ENCODE data around the gene SCD5.

Gene SCD5

GRCh38 chr4:82744284-82744968 is 54.2 kb downstream of the SCD5 start:
- no peaks in the 10 kb centered on the region for H3K27me3 ChIP-seq
- H3K9me3 ChIP-seq = no peaks in the 10 kb centered on the region
- no peak for DNase-seq
- intact Hi-C loops (cut with DNase I; ENCODE audit: low total_unique reads) = no loop called here
- H3K27ac ChIP-seq = no peak overlapping the region
- no peak overlapping the region for H3K4me3 ChIP-seq
- H3K36me3 ChIP-seq = no peaks in the 10 kb centered on the region
- no peaks in the 10 kb centered on the region for H3K4me1 ChIP-seq
- TF ChIP-seq, protein P1, sequence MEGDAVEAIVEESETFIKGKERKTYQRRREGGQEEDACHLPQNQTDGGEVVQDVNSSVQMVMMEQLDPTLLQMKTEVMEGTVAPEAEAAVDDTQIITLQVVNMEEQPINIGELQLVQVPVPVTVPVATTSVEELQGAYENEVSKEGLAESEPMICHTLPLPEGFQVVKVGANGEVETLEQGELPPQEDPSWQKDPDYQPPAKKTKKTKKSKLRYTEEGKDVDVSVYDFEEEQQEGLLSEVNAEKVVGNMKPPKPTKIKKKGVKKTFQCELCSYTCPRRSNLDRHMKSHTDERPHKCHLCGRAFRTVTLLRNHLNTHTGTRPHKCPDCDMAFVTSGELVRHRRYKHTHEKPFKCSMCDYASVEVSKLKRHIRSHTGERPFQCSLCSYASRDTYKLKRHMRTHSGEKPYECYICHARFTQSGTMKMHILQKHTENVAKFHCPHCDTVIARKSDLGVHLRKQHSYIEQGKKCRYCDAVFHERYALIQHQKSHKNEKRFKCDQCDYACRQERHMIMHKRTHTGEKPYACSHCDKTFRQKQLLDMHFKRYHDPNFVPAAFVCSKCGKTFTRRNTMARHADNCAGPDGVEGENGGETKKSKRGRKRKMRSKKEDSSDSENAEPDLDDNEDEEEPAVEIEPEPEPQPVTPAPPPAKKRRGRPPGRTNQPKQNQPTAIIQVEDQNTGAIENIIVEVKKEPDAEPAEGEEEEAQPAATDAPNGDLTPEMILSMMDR (IDR thresholded peaks at IDR 0.05) = no peak

DNA sequence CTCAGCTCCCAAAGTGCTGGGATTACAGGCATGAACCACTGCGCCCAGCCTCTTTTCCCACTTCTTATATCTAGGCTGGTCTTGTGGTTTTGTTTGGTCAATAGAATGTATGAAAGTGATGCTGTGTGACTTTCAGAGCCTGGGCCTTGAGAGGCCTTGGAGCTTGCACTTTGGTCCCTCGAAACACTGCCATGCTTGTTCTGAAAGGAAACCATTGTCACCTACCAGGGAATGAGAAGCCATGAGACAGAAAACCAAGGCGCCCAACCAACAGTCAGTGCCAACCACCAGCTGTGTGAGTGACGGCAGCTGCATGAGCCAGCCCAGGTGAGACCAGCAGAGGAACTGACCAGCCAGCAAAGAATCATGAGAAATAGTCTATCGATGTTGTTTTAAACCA is 57.4 kb downstream of the SCD5 start:
- Histone ChIP-seq H3K27me3 (no peaks in the 10 kb centered on the region), H3K4me1 (no peaks in the 10 kb centered on the region), H3K36me3 (no peaks in the 10 kb centered on the region), H3K9me3 (no peaks in the 10 kb centered on the region), H3K27ac (no peak overlapping the region), H3K4me3 (no peak overlapping the region)
- no peak for DNase-seq
- intact Hi-C loops (cut with DNase I; ENCODE audit: low total_unique reads) = no loop called here
- TF ChIP-seq, protein P1 (IDR thresholded peaks at IDR 0.05) = no peak

- Histone ChIP-seq H3K9me3 (no peaks in the 10 kb centered on the region), H3K36me3 (no peaks in the 10 kb centered on the region), H3K4me1 (no peaks in the 10 kb centered on the region), H3K27ac (no peak overlapping the region), H3K27me3 (no peaks in the 10 kb centered on the region), H3K4me3 (no peak overlapping the region)
- TF ChIP-seq, protein P1 (IDR thresholded peaks at IDR 0.05) = peak; percentile 54 to 63
- peak; percentile 55 to 76 for DNase-seq
- intact Hi-C loops (cut with DNase I; ENCODE audit: low total_unique reads) = loop anchor here (10.0 kb wide), 1 partner anchor 805 kb away; no protein-coding TSS in a partner anchor
Observed at GRCh38 chr4:82739287-82740190, 59.1 kb downstream of the SCD5 start.

DNA sequence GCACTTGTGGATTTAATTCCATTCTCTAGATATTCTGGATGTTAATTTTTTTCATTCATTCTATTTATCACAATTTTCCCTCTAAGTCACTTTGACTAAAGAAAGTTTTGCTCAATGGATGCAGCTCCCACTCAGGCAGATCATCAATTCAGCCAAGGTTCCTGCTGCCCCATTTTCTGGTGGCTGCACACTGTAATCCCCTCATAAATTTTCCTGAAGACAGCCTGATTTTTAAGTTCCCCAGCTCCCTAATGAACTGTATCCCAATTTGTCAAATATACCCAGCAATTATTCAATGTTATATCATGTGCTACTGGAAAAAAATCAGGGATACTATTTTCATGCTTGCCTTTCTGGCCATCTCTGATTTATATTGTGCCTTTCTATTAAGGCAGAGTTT is 61.2 kb downstream of the SCD5 start:
- Histone ChIP-seq H3K4me1 (no peaks in the 10 kb centered on the region), H3K27me3 (no peaks in the 10 kb centered on the region), H3K27ac (no peak overlapping the region), H3K36me3 (no peaks in the 10 kb centered on the region), H3K9me3 (no peaks in the 10 kb centered on the region), H3K4me3 (no peak overlapping the region)
- DNase-seq = no peak
- TF ChIP-seq, protein P1 (IDR thresholded peaks at IDR 0.05) = no peak
- intact Hi-C loops (cut with DNase I; ENCODE audit: low total_unique reads) = loop anchor here (10.0 kb wide), 1 partner anchor 803 kb away; no protein-coding TSS in a partner anchor

DNA sequence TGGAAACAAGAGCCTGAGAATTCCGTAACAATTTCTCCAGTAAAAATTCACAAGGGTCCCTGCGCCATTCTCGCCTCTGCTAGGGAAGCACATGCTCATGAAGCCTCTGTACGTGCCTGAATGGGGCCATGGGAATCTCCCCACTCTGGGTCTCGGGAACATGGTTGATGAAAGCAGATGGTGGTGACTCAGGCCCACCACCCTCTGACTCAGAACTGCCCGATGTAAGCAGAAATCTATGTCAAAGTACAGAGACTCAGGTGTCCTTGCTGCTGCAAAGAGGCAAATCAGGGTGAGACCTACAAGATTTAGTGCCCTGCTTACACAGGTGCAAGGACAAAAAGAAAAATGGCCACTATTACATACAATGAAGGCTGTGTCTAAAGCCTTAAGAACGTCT is 65.0 kb downstream of the SCD5 start:
- DNase-seq = no peak
- no peaks in the 10 kb centered on the region for H3K27me3 ChIP-seq
- no peak overlapping the region for H3K4me3 ChIP-seq
- no peaks in the 10 kb centered on the region for H3K36me3 ChIP-seq
- TF ChIP-seq, protein P1 (IDR thresholded peaks at IDR 0.05) = no peak
- H3K9me3 ChIP-seq = no peaks in the 10 kb centered on the region
- H3K4me1 ChIP-seq = no peaks in the 10 kb centered on the region
- no peak overlapping the region for H3K27ac ChIP-seq
- intact Hi-C loops (cut with DNase I; ENCODE audit: low total_unique reads) = loop anchor here (10.0 kb wide), 1 partner anchor 799 kb away; no protein-coding TSS in a partner anchor

All from tibial artery (tissue), 4 donors.